Immature natural killer cell (primary cell): ENCODE measurements around the gene ZNF75A. TPM values are rescaled to one million over a fixed set of nuclear protein-coding genes. Genes with fewer than 3 reads are reported as not detected.
"Not testable (repeated sequence)": the region's sequence is repeated elsewhere in the genome, so short reads cannot be mapped to it uniquely, and the experiment has no call there.

Source experiments
- DNase-seq, 3 donors: peaks; one replicate each; pipeline ENCODE4 v3.0.0; 2022; ENCODE audit warnings: mixed read lengths in 1 of 3
- H3K27ac Mint-ChIP-seq, 6 donors: one replicate each; pipeline ENCODE4 v1.8.0; 2020; ENCODE audit warnings: mixed read lengths in 6 of 6, mild to moderate bottlenecking in 5 of 6, inconsistent platforms in 4 of 6, moderate library complexity in 3 of 6
- H3K27me3 Mint-ChIP-seq, 3 donors: one replicate each; pipeline ENCODE4 v1.8.0; 2020 to 2021; ENCODE audit warnings: low read depth in 3 of 3, mild to moderate bottlenecking in 3 of 3, mixed read lengths in 3 of 3, moderate library complexity in 3 of 3, inconsistent platforms in 1 of 3
- H3K36me3 Mint-ChIP-seq, 3 donors: one replicate each; pipeline ENCODE4 v1.8.0; 2020; ENCODE audit warnings: mixed read lengths in 3 of 3, inconsistent platforms in 2 of 3, mild to moderate bottlenecking in 2 of 3
- H3K4me1 Mint-ChIP-seq, 2 donors: one replicate each; pipeline ENCODE4 v1.8.0; 2020; ENCODE audit warnings: inconsistent platforms in 2 of 2, mild to moderate bottlenecking in 2 of 2, mixed read lengths in 2 of 2, moderate library complexity in 1 of 2
- H3K4me3 Mint-ChIP-seq, 5 donors: one replicate each; pipeline ENCODE4 v1.8.0; 2020; ENCODE audit warnings: mild to moderate bottlenecking in 5 of 5, mixed read lengths in 5 of 5, inconsistent platforms in 3 of 5, moderate library complexity in 3 of 5
- H3K9me3 Mint-ChIP-seq, 6 donors: one replicate each; pipeline ENCODE4 v1.8.0; 2020; ENCODE audit warnings: mild to moderate bottlenecking in 6 of 6, mixed read lengths in 6 of 6, inconsistent platforms in 4 of 6, moderate library complexity in 3 of 6
- polyA plus RNA-seq, 3 donors: library from polyadenylated mRNA; unstranded; fragments of 300-500 nt; fragmentation: Illumina TruSeq; gene quantifications; one replicate each; pipeline ENCODE4 v1.2.3, GENCODE V29; 2021

The ZNF75A gene
- polyA plus RNA-seq = 10 to 100 TPM; 10.8 to 24.9 (median 20.2) TPM

DNA sequence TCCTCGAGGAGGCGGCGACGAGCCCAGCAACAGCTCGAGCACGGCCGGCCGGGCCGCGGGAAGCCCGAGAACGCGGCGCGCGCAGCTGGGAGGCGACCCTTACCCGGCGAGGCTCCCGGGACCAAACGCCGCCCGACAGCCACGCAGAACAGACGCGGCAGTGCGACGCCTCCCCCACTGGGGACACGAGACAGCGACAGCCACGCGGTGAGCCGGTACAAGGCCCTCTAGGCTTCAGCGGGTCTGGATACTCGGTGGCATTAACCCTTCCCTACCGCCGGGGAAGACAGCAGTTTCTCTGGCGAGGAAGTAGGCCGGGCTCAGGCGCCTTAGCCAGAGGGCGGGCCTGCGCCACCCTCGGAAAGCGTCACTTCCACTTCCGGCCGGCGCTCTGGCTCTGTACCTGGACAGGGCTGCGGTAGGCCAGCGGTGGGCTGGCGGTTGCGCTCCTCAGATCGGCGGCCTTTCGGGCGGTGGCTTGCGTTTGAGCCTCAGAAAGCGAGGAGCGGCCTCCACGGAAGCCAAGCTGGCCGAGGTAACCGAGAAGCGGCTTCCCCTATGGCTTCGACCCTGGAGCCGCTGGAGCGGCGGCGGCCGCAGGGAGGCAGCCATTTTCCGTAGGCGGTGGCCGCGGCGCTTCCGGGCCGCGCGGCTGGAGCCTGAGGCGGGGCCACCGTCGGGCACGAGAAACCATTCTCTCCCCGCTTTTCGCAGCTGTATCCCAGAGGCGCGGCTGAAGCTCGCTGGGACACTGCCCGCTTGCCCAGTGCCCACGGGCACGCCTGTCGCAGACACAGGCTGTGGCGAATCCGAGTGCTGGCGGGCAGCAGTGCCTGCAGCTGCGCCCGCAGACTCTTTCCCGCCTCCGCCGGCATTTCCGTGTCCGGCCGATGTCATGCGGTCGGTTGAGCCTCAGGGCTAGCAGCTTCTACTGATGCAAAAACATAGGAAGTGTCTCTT lies at the start of gene ZNF75A, which contains the start of gene TIGD7:
ZNF75A (plus strand) TSS at position 389 of the 960 bp plus-strand sequence. CDS start 2,932 bp downstream, outside the sequence.
TIGD7 (minus strand) TSS at position 322 of the 960 bp plus-strand sequence. CDS start 4,816 bp downstream, outside the sequence.
- DNase-seq = peak; percentile 86 to 88 (median 87)
- peaks cover 0 to 13% (median 0%) of the 10 kb centered on the region in 3 donors for H3K27me3 Mint-ChIP-seq
- peaks cover 26 to 32% of the 10 kb centered on the region in 2 donors for H3K4me1 Mint-ChIP-seq
- peaks cover 35 to 46% (median 42%) of the 10 kb centered on the region in 3 donors for H3K36me3 Mint-ChIP-seq
- H3K4me3 Mint-ChIP-seq = peak within 1 kb of the TSS; percentile 81 to 85 (median 83)
- H3K27ac Mint-ChIP-seq = peak within 1 kb of the TSS; percentile 73 to 91 (median 86)
- peaks cover 6 to 49% (median 33%) of the 10 kb centered on the region in 6 donors for H3K9me3 Mint-ChIP-seq

GRCh38 chr16:3256146-3256865 lies 49.0 kb upstream of the ZNF75A start, which contains the start of gene MEFV:
Gene MEFV (minus strand): TSS chr16:3256633. CDS start chr16:3256587, 46 bp downstream.
- H3K4me1 Mint-ChIP-seq = no peaks in the 10 kb centered on the region

GRCh38 chr16:3256866-3257465 lies 48.3 kb upstream of the ZNF75A start:
- no peak for DNase-seq
- Mint-ChIP-seq H3K36me3 (no peaks in the 10 kb centered on the region), H3K27me3 (peaks cover 0 to 3% (median 0%) of the 10 kb centered on the region in 3 donors), H3K4me1 (peaks cover 3 to 5% of the 10 kb centered on the region in 2 donors), H3K27ac (no peak overlapping the region), H3K9me3 (no peaks in the 10 kb centered on the region), H3K4me3 (no peak overlapping the region)

More at GRCh38 chr16:3256146-3256865, 49.0 kb upstream of the ZNF75A start, which contains the start of gene MEFV:
- Mint-ChIP-seq H3K36me3 (no peaks in the 10 kb centered on the region), H3K4me3 (no peak within 1 kb of the TSS), H3K27ac (no peak within 1 kb of the TSS), H3K9me3 (no peaks in the 10 kb centered on the region), H3K27me3 (peaks cover 0 to 3% (median 0%) of the 10 kb centered on the region in 3 donors)
- DNase-seq = no peak

DNA sequence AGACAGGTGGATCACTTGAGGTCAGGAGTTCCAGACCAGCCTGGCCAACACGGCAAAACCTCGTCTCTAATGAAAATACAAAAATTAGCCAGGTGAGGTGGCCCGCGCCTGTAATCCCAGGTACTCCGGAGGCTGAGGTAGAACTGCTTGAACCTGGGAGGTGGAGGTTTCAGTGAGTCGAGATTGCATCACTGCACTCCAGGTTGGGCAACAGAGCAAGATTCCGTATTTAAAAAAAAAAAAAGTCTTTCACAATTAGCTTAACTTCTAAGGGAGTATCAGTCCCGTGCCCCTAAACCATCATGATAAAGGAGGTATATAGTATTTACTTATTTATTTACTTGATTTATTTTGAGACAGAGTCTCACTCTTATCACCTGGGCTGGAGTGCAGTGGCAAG lies 45.5 kb upstream of the ZNF75A start:
- H3K27ac Mint-ChIP-seq = no peak overlapping the region
- H3K4me3 Mint-ChIP-seq = no peak overlapping the region

DNA sequence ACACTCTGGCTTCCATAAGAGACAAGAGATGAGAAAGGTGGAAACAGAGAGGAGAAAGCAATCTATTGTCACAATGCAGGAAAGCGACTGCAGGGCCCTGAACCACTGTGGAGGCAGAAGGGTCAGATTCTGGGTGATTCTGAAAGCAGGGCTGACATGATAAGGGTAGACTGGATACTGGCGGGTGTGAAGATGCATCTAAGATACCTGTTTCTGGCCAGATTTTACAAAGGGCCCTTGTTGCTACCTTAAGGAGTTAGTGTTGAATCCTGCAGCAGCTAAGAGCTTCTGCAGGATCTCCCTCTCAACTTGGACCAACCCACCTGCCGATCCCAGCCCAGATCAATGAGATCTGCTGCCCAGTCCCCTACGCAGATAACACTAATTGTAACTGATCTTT lies 42.8 kb upstream of the ZNF75A start:
- Mint-ChIP-seq H3K27ac (peak overlapping the region; percentile 87 to 97 (median 96)), H3K36me3 (peaks cover 0 to 6% (median 6%) of the 10 kb centered on the region in 3 donors), H3K4me1 (peaks cover 41 to 49% of the 10 kb centered on the region in 2 donors), H3K9me3 (no peaks in the 10 kb centered on the region), H3K27me3 (peaks cover 8 to 14% (median 9%) of the 10 kb centered on the region in 3 donors), H3K4me3 (peak overlapping the region; percentile 83 to 96 (median 94))
- no peak for DNase-seq

More for the DNA sequence above, 45.5 kb upstream of the ZNF75A start:
- Mint-ChIP-seq H3K4me1 (peaks cover 24 to 30% of the 10 kb centered on the region in 2 donors), H3K27me3 (peaks cover 7 to 17% (median 8%) of the 10 kb centered on the region in 3 donors), H3K36me3 (no peaks in the 10 kb centered on the region), H3K9me3 (no peaks in the 10 kb centered on the region)
- DNase-seq = no peak

DNA sequence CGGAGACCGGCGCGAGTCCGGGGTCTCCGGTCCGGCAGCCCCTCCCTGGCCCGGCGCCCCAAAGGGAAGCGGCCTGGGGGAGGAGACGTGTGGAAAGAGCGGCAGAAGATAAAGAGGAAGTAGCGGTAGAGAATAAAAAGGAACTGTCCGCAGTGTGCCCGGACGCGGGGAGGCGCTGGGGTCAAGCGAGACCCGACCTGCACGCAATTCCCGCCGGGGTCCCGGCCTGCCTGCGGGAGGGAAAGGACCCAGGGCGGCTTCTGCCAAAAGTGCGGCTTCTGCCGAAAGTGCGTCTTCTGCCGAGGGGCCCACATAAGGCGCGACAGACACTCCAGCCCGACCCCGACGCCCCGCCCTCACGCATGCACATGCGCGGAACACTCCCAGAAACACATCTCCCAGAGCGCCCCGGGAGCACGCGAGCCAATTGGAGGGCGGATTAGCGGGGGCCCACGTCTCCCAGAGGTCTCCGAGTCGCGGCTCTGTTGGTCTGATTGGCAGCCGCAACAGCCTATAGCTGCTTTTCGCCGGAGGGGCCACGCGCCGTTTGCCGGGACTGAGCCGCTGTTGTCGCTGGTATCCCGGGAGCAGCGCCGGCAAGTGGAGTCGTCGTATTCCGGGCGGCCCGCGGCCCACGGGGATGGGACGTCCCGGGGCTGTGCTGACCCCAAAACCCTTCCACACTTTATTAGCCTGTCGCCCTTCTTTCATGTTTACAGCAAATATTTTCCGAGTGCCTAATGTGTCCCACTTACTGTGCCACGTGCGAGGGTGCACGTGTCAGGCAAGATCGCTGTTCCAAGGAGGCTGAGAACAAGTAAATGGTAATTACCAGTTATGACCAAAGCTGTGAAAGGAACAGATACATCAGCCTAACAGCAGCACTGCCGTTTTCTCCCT lies 40.9 kb upstream of the ZNF75A start:
- Mint-ChIP-seq H3K36me3 (peaks cover 5 to 14% (median 11%) of the 10 kb centered on the region in 3 donors), H3K4me1 (peaks cover 46 to 49% of the 10 kb centered on the region in 2 donors)

GRCh38 chr16:3266873-3267537 lies 38.3 kb upstream of the ZNF75A start:
- peaks cover 43 to 44% of the 10 kb centered on the region in 2 donors for H3K4me1 Mint-ChIP-seq
- peak overlapping the region in 3 of 6 donors; percentile 55 to 60 (median 60) for H3K27ac Mint-ChIP-seq
- H3K9me3 Mint-ChIP-seq = no peaks in the 10 kb centered on the region
- peak in 2 of 3 donors; percentile 15 to 29 for DNase-seq
- peaks cover 8 to 14% (median 9%) of the 10 kb centered on the region in 3 donors for H3K27me3 Mint-ChIP-seq
- peaks cover 7 to 14% (median 12%) of the 10 kb centered on the region in 3 donors for H3K36me3 Mint-ChIP-seq
- H3K4me3 Mint-ChIP-seq = peak overlapping the region in 1 of 5 donors; percentile 27

More for the DNA sequence above, 40.9 kb upstream of the ZNF75A start:
- peak overlapping the region; percentile 83 to 96 (median 94) for H3K4me3 Mint-ChIP-seq
- H3K27ac Mint-ChIP-seq = peak overlapping the region; percentile 88 to 98 (median 96)
- DNase-seq = peak; percentile 96 to 97 (median 96)
- peaks cover 8 to 14% (median 9%) of the 10 kb centered on the region in 3 donors for H3K27me3 Mint-ChIP-seq
- no peaks in the 10 kb centered on the region for H3K9me3 Mint-ChIP-seq

GRCh38 chr16:3268294-3268693 lies 37.0 kb upstream of the ZNF75A start:
- DNase-seq = no peak
- Mint-ChIP-seq H3K4me3 (no peak overlapping the region), H3K27me3 (peaks cover 6 to 13% (median 8%) of the 10 kb centered on the region in 3 donors), H3K4me1 (peaks cover 32 to 33% of the 10 kb centered on the region in 2 donors), H3K36me3 (peaks cover 7 to 14% (median 12%) of the 10 kb centered on the region in 3 donors), H3K27ac (peak overlapping the region in 1 of 6 donors; percentile 12), H3K9me3 (no peaks in the 10 kb centered on the region)

DNA sequence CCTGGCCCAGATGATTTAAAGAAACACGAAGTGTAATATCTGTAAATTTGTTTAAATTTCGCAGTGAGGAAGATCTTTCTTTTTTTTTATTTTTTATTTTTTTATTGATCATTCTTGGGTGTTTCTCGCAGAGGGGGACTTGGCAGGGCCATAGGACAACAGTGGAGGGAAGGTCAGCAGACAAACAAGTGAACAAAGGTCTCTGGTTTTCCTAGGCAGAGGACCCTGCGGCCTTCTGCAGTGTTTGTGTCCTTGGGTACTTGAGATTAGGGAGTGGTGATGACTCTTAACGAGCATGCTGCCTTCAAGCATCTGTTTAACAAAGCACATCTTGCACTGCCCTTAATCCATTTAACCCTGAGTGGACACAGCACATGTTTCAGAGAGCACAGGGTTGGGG lies 34.6 kb upstream of the ZNF75A start:
- DNase-seq, H3K4me3 Mint-ChIP-seq, H3K27ac Mint-ChIP-seq, H3K9me3 Mint-ChIP-seq, H3K27me3 Mint-ChIP-seq: not testable (repeated sequence)
- Mint-ChIP-seq H3K4me1 (peaks cover 10 to 15% of the 10 kb centered on the region in 2 donors), H3K36me3 (peaks cover 7 to 14% (median 12%) of the 10 kb centered on the region in 3 donors)

GRCh38 chr16:3271281-3271680 lies 34.0 kb upstream of the ZNF75A start:
- H3K27me3 Mint-ChIP-seq = not testable (repeated sequence)

GRCh38 chr16:3274490-3274889 lies 30.8 kb upstream of the ZNF75A start:
- Mint-ChIP-seq H3K27ac (no peak overlapping the region), H3K27me3 (no peaks in the 10 kb centered on the region), H3K36me3 (peaks cover 0 to under 1% (median under 1%) of the 10 kb centered on the region in 3 donors), H3K9me3 (no peaks in the 10 kb centered on the region), H3K4me3 (no peak overlapping the region), H3K4me1 (no peaks in the 10 kb centered on the region)
- no peak for DNase-seq

More at GRCh38 chr16:3271281-3271680, 34.0 kb upstream of the ZNF75A start:
- not testable (repeated sequence) for H3K27ac Mint-ChIP-seq, DNase-seq, H3K4me3 Mint-ChIP-seq, H3K9me3 Mint-ChIP-seq
- H3K36me3 Mint-ChIP-seq = peaks cover 7 to 14% (median 12%) of the 10 kb centered on the region in 3 donors
- H3K4me1 Mint-ChIP-seq = peaks cover 10 to 13% of the 10 kb centered on the region in 2 donors

DNA sequence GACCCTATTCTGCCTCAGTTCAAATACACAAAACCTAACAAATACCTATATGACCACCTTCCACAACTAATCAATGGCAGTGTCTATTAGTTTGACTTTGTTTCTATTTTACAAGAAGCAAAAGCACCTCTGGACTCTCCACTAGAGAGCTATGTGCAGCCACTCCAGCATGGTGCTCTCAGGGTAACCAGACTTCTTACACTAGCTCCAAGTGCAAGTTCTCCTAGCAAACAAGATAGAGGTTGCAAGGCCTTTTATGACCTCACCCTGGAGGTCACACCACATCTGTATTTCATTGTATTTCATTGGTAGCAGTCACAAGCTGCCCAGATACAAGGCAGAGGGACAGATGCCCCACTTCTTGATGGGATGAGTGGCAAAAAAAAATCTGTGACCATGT lies 30.4 kb upstream of the ZNF75A start:
- no peak overlapping the region for H3K4me3 Mint-ChIP-seq
- H3K4me1 Mint-ChIP-seq = no peaks in the 10 kb centered on the region
- DNase-seq = no peak
- no peak overlapping the region for H3K27ac Mint-ChIP-seq
- no peaks in the 10 kb centered on the region for H3K36me3 Mint-ChIP-seq
- H3K9me3 Mint-ChIP-seq = no peaks in the 10 kb centered on the region
- H3K27me3 Mint-ChIP-seq = no peaks in the 10 kb centered on the region
